Measurements from ENCODE around the gene EIF1AD. TPM values are rescaled to one million over a fixed set of nuclear protein-coding genes. Genes with fewer than 3 reads are reported as not detected.

The EIF1AD gene
- total RNA-seq, 1 donor from 2014 or later = 45.3 TPM

- DNase-seq (ENCODE audit: low read depth) = no peak
- TF ChIP-seq CTCF (conservative IDR thresholded peaks at IDR 0.05; ENCODE audit: low read depth, low read length) = peak; percentile 30
- peak overlapping the region; percentile 92 for H3K4me3 ChIP-seq (ENCODE audit: low read depth, low read length)
Observed at GRCh38 chr11:66002648-66003225, 780 bp upstream of the EIF1AD start.

GRCh38 chr11:65997286-65997685 lies 4.7 kb downstream of the EIF1AD start:
- H3K4me3 ChIP-seq (ENCODE audit: low read depth, low read length) = no peak overlapping the region
- DNase-seq (ENCODE audit: low read depth) = no peak
- no peak for TF ChIP-seq CTCF (conservative IDR thresholded peaks at IDR 0.05; ENCODE audit: low read depth, low read length)

- no peak overlapping the region for H3K4me3 ChIP-seq (ENCODE audit: low read depth, low read length)
- no peak for DNase-seq (ENCODE audit: low read depth)
- TF ChIP-seq CTCF (conservative IDR thresholded peaks at IDR 0.05; ENCODE audit: low read depth, low read length) = no peak
Observed at GRCh38 chr11:65992056-65992455, 9.9 kb downstream of the EIF1AD start.

GRCh38 chr11:65988791-65989592 lies 13.0 kb downstream of the EIF1AD start:
- peak; percentile 97 for TF ChIP-seq CTCF (conservative IDR thresholded peaks at IDR 0.05; ENCODE audit: low read depth, low read length)
- no peak overlapping the region for H3K4me3 ChIP-seq (ENCODE audit: low read depth, low read length)
- DNase-seq (ENCODE audit: low read depth) = peak; percentile 83

- DNase-seq (ENCODE audit: low read depth) = no peak
- no peak for TF ChIP-seq CTCF (conservative IDR thresholded peaks at IDR 0.05; ENCODE audit: low read depth, low read length)
- H3K4me3 ChIP-seq (ENCODE audit: low read depth, low read length) = no peak overlapping the region
Observed at GRCh38 chr11:65987336-65987735, 14.6 kb downstream of the EIF1AD start.

- TF ChIP-seq CTCF (conservative IDR thresholded peaks at IDR 0.05; ENCODE audit: low read depth, low read length) = no peak
- no peak for DNase-seq (ENCODE audit: low read depth)
- no peak overlapping the region for H3K4me3 ChIP-seq (ENCODE audit: low read depth, low read length)
Observed at GRCh38 chr11:65983589-65983987, 18.4 kb downstream of the EIF1AD start.
